ENCODE data around the gene EVI5L. TPM values are rescaled to one million over a fixed set of nuclear protein-coding genes. Genes with fewer than 3 reads are reported as not detected.

Gene EVI5L
- total and polyA plus RNA-seq, 3 donors from 2014 or later: 45.8 to 69.3 (median 68.9) TPM

DNA sequence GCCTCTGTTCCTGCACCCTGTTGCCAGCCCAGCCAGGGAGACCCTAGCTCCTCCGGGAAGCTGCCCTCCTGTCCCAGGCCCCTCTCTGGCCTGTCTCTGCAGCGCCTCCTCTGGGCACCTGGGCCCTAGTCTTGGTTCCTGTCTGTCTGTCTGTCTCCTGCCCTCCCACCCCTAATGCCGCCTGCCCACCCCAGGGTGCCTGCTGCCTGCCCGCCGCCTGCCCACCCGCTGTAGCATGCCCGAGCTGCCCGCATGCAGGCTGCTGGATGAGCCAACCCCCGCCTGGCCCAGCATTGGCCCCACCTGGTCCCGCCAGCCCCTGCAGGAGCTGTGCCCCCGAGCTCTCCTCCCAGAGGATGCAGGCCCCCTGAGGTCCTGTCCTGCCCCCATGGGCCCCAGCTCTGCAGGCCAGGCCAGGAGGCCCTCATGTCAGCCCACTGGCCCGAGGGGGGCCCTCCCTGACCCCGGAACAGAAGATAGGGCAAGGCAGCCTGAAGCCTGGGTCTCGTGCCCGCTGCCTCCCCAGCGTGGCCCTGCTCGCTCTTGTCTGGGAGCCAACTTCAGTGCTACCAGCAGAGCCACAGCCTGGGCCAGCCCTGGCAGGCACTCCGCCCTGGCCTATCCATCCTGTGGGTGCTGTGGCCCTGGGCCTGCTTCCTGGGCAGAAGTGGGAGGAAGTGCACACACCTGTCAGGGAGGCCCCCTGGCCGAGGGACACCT lies 78.9 kb downstream of the EVI5L start:
- Histone ChIP-seq H3K27ac (no peak overlapping the region), H3K27me3 (no peaks in the 10 kb centered on the region), H3K36me3 (ENCODE audit: low read depth, missing control alignments) (no peaks in the 10 kb centered on the region), H3K4me1 (peaks cover 18% of the 10 kb centered on the region), H3K9me3 (no peaks in the 10 kb centered on the region), H3K4me3 (no peak overlapping the region)
- intact Hi-C loops (cut with DNase I; ENCODE audit: low total_unique reads): no loop called here
- TF ChIP-seq, protein P1, sequence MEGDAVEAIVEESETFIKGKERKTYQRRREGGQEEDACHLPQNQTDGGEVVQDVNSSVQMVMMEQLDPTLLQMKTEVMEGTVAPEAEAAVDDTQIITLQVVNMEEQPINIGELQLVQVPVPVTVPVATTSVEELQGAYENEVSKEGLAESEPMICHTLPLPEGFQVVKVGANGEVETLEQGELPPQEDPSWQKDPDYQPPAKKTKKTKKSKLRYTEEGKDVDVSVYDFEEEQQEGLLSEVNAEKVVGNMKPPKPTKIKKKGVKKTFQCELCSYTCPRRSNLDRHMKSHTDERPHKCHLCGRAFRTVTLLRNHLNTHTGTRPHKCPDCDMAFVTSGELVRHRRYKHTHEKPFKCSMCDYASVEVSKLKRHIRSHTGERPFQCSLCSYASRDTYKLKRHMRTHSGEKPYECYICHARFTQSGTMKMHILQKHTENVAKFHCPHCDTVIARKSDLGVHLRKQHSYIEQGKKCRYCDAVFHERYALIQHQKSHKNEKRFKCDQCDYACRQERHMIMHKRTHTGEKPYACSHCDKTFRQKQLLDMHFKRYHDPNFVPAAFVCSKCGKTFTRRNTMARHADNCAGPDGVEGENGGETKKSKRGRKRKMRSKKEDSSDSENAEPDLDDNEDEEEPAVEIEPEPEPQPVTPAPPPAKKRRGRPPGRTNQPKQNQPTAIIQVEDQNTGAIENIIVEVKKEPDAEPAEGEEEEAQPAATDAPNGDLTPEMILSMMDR (IDR thresholded peaks at IDR 0.05): no peak
- no peak for TF ChIP-seq POLR2A (IDR thresholded peaks at IDR 0.05)
- WGBS, 2 donors: 87 to 88% methylated on average over 11 to 19 of the region's 19 CpGs
- no peak for DNase-seq

DNA sequence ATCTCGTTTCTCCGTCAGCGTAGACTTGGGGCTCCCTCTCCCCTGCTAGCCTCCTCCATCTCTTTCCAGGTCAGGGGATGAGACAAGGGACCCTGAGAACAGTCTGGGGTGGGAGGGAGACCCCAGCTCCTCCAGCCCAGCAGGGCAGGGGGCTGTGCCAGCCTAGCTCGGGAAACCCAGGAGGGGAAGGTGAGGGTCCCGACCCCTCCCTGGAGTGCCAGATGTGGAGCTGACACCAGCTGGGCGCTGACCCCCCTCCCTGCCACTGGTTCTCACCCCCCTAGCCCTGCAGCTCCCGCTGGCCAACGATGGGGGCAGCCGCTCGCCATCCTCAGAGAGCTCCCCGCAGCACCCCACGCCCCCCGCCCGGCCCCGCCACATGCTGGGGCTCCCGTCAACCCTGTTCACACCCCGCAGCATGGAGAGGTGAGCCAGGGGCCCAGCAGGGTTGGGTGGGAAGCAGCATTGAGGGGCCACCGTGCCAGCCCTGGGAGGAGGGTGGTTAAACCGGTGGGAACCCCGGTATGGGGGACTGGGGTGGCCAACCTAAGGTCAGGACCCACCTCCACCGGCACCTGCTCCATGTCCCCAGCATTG lies 79.6 kb downstream of the EVI5L start:
- H3K4me3 ChIP-seq: no peak overlapping the region
- intact Hi-C loops (cut with DNase I; ENCODE audit: low total_unique reads): no loop called here
- no peak for DNase-seq
- H3K4me1 ChIP-seq: peaks cover 14% of the 10 kb centered on the region
- H3K36me3 ChIP-seq (ENCODE audit: low read depth, missing control alignments): no peaks in the 10 kb centered on the region
- H3K9me3 ChIP-seq: no peaks in the 10 kb centered on the region
- H3K27me3 ChIP-seq: no peaks in the 10 kb centered on the region
- no peak for TF ChIP-seq POLR2A (IDR thresholded peaks at IDR 0.05)
- TF ChIP-seq, protein P1 (IDR thresholded peaks at IDR 0.05): no peak
- no peak overlapping the region for H3K27ac ChIP-seq
- 88 to 96% methylated on average over 10 to 19 of the region's 21 CpGs for WGBS, 2 donors

DNA sequence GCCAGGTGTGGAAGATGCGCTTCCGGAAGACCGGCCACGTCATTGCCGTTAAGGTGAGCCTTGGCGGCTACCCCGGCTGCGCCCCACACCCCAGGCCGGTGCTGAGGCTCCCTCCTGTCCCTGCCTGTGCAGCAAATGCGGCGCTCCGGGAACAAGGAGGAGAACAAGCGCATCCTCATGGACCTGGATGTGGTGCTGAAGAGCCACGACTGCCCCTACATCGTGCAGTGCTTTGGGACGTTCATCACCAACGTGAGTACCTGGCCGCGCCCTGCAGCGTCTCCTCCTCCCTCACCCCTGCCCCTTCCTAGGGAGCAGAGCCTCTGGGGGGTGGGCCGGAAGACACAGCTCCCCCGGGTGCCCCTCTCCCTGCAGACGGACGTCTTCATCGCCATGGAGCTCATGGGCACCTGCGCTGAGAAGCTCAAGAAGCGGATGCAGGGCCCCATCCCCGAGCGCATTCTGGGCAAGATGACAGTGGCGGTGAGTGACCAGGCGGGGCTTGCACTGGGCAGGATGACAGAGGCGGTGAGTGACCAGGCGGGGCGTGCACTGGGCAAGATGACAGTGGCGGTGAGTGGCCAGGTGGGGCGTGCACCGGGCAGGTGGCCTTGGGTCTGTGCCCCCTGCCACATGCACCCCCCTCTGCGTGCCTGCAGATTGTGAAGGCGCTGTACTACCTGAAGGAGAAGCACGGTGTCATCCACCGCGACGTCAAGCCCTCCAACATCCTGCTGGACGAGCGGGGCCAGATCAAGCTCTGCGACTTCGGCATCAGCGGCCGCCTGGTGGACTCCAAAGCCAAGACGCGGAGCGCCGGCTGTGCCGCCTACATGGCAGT lies 80.5 kb downstream of the EVI5L start:
- Histone ChIP-seq H3K36me3 (ENCODE audit: low read depth, missing control alignments) (no peaks in the 10 kb centered on the region), H3K9me3 (no peaks in the 10 kb centered on the region), H3K4me3 (no peak overlapping the region), H3K27me3 (no peaks in the 10 kb centered on the region), H3K4me1 (peaks cover 6% of the 10 kb centered on the region), H3K27ac (no peak overlapping the region)
- 91 to 94% methylated on average over 14 to 48 of the region's 54 CpGs for WGBS, 2 donors
- no peak for TF ChIP-seq POLR2A (IDR thresholded peaks at IDR 0.05)
- TF ChIP-seq, protein P1 (IDR thresholded peaks at IDR 0.05): no peak
- no peak for DNase-seq
- intact Hi-C loops (cut with DNase I; ENCODE audit: low total_unique reads): no loop called here

DNA sequence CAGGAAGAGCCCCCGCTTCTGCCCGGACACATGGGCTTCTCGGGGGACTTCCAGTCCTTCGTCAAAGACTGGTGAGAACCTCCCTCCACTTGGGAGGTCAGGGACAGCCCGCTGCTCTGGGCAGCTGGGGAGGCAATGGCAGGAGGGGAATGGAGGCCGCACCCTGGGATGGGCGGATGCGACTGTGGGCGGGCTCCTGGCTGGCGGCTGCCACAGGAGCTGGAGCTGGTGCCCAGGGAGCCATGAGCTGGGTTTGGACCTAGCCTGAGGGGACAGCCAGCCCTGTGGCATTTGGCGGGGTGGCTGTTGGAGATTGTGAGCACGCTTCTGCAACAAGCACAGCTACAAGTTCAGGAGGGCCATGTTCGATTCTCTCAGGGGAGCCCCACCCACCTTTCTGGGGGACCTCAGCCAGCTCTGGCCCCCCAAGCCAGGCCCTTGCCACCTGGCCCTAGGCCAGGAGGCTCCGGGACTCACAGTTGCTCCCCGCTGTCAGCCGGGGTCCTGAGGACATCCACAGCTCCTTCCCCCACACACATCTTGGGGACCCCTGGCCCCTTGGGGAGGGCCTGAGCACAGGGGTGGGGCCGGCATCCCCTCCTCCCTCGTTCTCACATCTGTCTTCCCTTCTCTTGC lies 81.6 kb downstream of the EVI5L start:
- H3K36me3 ChIP-seq (ENCODE audit: low read depth, missing control alignments): no peaks in the 10 kb centered on the region
- intact Hi-C loops (cut with DNase I; ENCODE audit: low total_unique reads): no loop called here
- no peak for DNase-seq

More for the DNA sequence above, 81.6 kb downstream of the EVI5L start:
- Histone ChIP-seq H3K4me1 (peaks cover 6% of the 10 kb centered on the region), H3K27me3 (no peaks in the 10 kb centered on the region), H3K27ac (no peak overlapping the region), H3K9me3 (no peaks in the 10 kb centered on the region), H3K4me3 (no peak overlapping the region)
- WGBS, 2 donors: 83 to 92% methylated on average over 6 to 17 of the region's 18 CpGs
- TF ChIP-seq POLR2A (IDR thresholded peaks at IDR 0.05): no peak
- TF ChIP-seq, protein P1 (IDR thresholded peaks at IDR 0.05): no peak
